NCI-H2196 treated with DMSO at 0.1 percent for 48 hours (cell line): ENCODE data around the gene LRIG2.
"Not testable (repeated sequence)": the region's sequence is repeated elsewhere in the genome, so short reads cannot be mapped to it uniquely, and the experiment has no call there.

Experiments used
- DNase-seq: peaks from one replicate; lab custom pipeline; 2025; ENCODE audit not compliant: unreplicated experiment; lab: John Stamatoyannopoulos, UW

Gene LRIG2

GRCh38 chr1:113158743-113159142, 85.7 kb downstream of the LRIG2 start:
- not testable (repeated sequence) for DNase-seq

GRCh38 chr1:113166473-113166872, 93.5 kb downstream of the LRIG2 start:
- no peak for DNase-seq

- DNase-seq: no peak
These were observed 95.9 kb downstream of the LRIG2 start for GRCh38 chr1:113168946-113169345.

- no peak for DNase-seq
These were observed 96.6 kb downstream of the LRIG2 start for GRCh38 chr1:113169591-113169990.

DNA sequence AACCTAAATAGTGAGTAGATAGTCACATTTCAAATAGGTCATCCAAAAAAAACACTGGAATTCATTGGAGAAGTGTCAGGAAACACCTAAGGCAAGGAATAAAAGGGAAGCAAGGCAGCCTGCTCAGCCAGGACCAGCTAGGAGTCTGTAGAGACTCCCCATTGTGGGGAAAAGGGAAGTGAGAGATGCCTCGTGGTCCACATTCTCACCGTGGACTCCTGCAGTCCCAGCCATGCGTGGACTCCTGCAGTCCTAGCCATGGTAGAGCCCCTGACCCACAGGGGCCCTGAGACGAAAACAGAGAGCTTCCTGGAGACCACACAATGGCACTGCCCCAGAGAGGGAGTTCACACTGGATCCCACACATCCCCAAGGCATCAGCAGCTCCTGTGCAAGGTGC, 97.5 kb downstream of the LRIG2 start:
- DNase-seq: no peak

DNA sequence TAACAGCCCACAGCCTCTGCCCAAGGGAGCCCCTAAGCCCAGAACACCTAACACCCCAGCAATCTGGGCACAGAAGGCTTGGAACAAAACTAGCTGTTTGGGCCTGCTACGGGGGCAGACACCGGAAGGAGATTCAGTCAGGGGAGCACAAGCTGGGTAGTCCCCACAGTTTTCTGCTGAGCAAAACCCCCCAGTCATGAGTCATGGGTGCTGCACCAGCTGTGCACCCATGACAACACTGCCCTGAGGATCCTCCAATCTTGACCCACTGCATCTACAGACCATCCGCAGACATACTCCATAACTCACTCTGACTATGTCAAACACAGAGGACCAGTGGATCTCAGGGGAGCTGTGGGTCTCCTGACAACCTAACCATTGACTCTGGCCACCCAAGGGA, 105.1 kb downstream of the LRIG2 start:
- no peak for DNase-seq

DNA sequence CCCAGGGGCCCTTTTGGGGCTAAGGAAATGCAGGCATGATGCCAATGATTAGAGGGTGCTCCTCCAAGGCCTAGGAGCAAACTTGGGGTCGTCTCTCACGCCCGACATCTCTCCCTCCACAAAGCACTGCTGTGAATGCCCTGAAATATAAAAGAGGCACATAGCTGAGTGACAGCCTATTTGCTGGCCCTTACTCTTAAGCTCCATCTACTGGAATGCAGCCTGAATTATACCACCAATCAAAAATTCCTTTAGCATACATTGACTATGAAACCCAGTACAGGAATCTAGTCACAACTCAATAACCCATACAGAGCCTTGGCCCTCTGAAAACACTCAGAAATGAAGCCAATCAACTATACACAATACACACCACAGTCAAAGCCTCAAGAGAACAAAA, 105.5 kb downstream of the LRIG2 start:
- DNase-seq: no peak
